Fibroblast of lung (primary cell): ENCODE data around the gene PER1. TPM values are rescaled to one million over a fixed set of nuclear protein-coding genes. Genes with fewer than 3 reads are reported as not detected.

Experiments used
- DNase-seq, 2 donors: peaks; one replicate each; pipeline versions ENCODE4 v3.0.0 to v3.0.0-alpha.2; 2010; ENCODE audit warnings: low read depth in 2 of 2
- H2AFZ ChIP-seq: 2 replicates; pipeline ENCODE4 v1.5.1; 2012; ENCODE audit warnings: low read length, control low read depth, inconsistent platforms
- H3K27ac ChIP-seq: 2 replicates; pipeline ENCODE4 v1.5.1; 2011; ENCODE audit warnings: low read length, control low read depth; ENCODE audit not compliant: insufficient read depth
- H3K27me3 ChIP-seq: 2 replicates; pipeline ENCODE4 v1.5.1; 2011; ENCODE audit warnings: mild to moderate bottlenecking, low read length; ENCODE audit not compliant: control insufficient read depth, insufficient read depth
- H3K36me3 ChIP-seq: 2 replicates; pipeline ENCODE4 v1.5.1; 2011; ENCODE audit warnings: low read length; ENCODE audit not compliant: control insufficient read depth, insufficient read depth
- H3K4me1 ChIP-seq: 2 replicates; pipeline ENCODE4 v1.5.1; 2011; ENCODE audit warnings: low read length; ENCODE audit not compliant: control insufficient read depth, insufficient read depth; ENCODE audit errors: extremely low read depth
- H3K4me2 ChIP-seq: 2 replicates; pipeline ENCODE4 v1.5.1; 2011; ENCODE audit warnings: low read length, control low read depth; ENCODE audit not compliant: insufficient read depth; ENCODE audit errors: extremely low read depth
- H3K4me3 ChIP-seq, 4 experiments: fragments of 200-600 bp in 1 of 4; sonication (generic) in 1 of 4; replicated peaks in 1 of 4; 2 replicates each; pipeline ENCODE4 v1.5.1; 2011 to 2016; ENCODE audit warnings: low read length in 4 of 4, low read depth in 3 of 4, mild to moderate bottlenecking in 3 of 4, control low read depth in 2 of 4, inconsistent platforms in 1 of 4, mixed read lengths in 1 of 4; ENCODE audit not compliant: insufficient read depth in 1 of 4; ENCODE audit errors: control extremely low read depth in 1 of 4
- H3K79me2 ChIP-seq: 2 replicates; pipeline ENCODE4 v1.5.1; 2012; ENCODE audit warnings: mild to moderate bottlenecking, low read length, inconsistent platforms; ENCODE audit not compliant: control insufficient read depth, insufficient read depth
- H3K9ac ChIP-seq: 2 replicates; pipeline ENCODE4 v1.5.1; 2011; ENCODE audit warnings: mild to moderate bottlenecking, low read length, control low read depth; ENCODE audit not compliant: insufficient read depth
- H3K9me3 ChIP-seq: 2 replicates; pipeline ENCODE4 v1.5.1; 2012; ENCODE audit warnings: low read depth, low read length; ENCODE audit not compliant: control insufficient read depth, insufficient read depth
- H4K20me1 ChIP-seq: 2 replicates; pipeline ENCODE4 v1.5.1; 2011; ENCODE audit warnings: low read length; ENCODE audit not compliant: control insufficient read depth, insufficient read depth; ENCODE audit errors: extremely low read depth
- CTCF ChIP-seq, 2 donors: IDR thresholded peaks in 1 of 2; conservative IDR thresholded peaks in 1 of 2; 1 replicate in 1 of 2; 2 replicates in 1 of 2; pipeline ENCODE4 v1.5.1; 2011 to 2012; ENCODE audit warnings: low read length in 2 of 2, control low read depth in 1 of 2, inconsistent platforms in 1 of 2, low read depth in 1 of 2, mild to moderate bottlenecking in 1 of 2
- EZH2 ChIP-seq: IDR thresholded peaks from 2 replicates; pipeline ENCODE4 v1.5.1; 2012; ENCODE audit warnings: low read length, control low read depth, mild to moderate bottlenecking; ENCODE audit errors: missing control alignments
- polyA plus RNA-seq, 2 donors: library from polyadenylated mRNA; depleted of rRNA in 1 of 2; stranded (reverse) in 1 of 2; unstranded in 1 of 2; fragments of >200 nt; gene quantifications; 2 replicates each; pipeline ENCODE4 v1.2.1, GENCODE V29; 2011 to 2012; ENCODE audit warnings: missing spikeins in 1 of 2
- total RNA-seq: library from RNA; depleted of rRNA; stranded (reverse); fragments of >200 nt; gene quantifications from 2 replicates; pipeline ENCODE4 v1.2.1, GENCODE V29; 2014

PER1 gene
- total and polyA plus RNA-seq, 2 donors (not counting 1 experiment from before 2014, with no cell fraction given), result 2.5 to 6.9 TPM

DNA sequence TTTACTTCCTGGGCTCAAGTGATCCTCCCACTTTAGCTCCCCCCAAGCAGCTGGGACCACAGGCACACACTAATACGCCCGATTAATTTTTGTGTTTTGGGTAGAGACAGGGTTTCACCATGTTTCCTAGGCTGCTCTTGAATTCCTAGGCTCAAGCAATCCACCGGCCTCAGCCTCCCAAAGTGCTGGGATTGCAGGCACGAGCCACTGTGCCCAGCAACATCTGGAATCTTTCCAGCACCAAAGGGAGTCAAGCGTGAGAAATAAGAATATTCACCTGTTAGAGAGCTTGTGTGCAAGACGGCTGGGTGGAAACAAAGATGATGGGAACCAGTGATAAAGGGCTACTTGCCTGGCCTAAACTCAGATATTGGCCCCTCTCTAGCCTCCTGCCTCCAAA is 50.5 kb downstream of the PER1 start:
- Histone ChIP-seq H3K4me3 (no peak overlapping the region), H3K9me3 (no peaks in the 10 kb centered on the region), H3K79me2 (no peaks in the 10 kb centered on the region), H4K20me1 (no peaks in the 10 kb centered on the region), H3K4me2 (no peak overlapping the region), H3K4me1 (no peaks in the 10 kb centered on the region), H3K36me3 (no peaks in the 10 kb centered on the region), H3K9ac (no peak overlapping the region), H3K27ac (no peak overlapping the region), H2AFZ (no peak overlapping the region), H3K27me3 (peaks cover 4% of the 10 kb centered on the region)
- no peak for DNase-seq
- TF ChIP-seq EZH2, result no peak
- TF ChIP-seq CTCF (conservative IDR thresholded peaks at IDR 0.05 in 1 of 2, IDR thresholded peaks at IDR 0.05 in 1 of 2; ENCODE audit: low read depth in 1 of 2, low read length in 2 of 2), result no peak

- DNase-seq, result no peak
- no peaks in the 10 kb centered on the region for H3K9me3 ChIP-seq
- no peak overlapping the region for H2AFZ ChIP-seq
- TF ChIP-seq EZH2, result no peak
- TF ChIP-seq CTCF (conservative IDR thresholded peaks at IDR 0.05 in 1 of 2, IDR thresholded peaks at IDR 0.05 in 1 of 2; ENCODE audit: low read depth in 1 of 2, low read length in 2 of 2), result no peak
- H3K4me1 ChIP-seq, result no peaks in the 10 kb centered on the region
- H3K4me2 ChIP-seq, result no peak overlapping the region
- H3K79me2 ChIP-seq, result no peaks in the 10 kb centered on the region
- no peak overlapping the region for H3K27ac ChIP-seq
- no peaks in the 10 kb centered on the region for H3K36me3 ChIP-seq
- no peaks in the 10 kb centered on the region for H4K20me1 ChIP-seq
- H3K27me3 ChIP-seq, result peaks cover 4% of the 10 kb centered on the region
- no peak overlapping the region for H3K4me3 ChIP-seq
- no peak overlapping the region for H3K9ac ChIP-seq
These were observed 51.4 kb downstream of the PER1 start for GRCh38 chr17:8100763-8101162.

- no peak overlapping the region for H2AFZ ChIP-seq
- H4K20me1 ChIP-seq, result no peaks in the 10 kb centered on the region
- peaks cover 4% of the 10 kb centered on the region for H3K27me3 ChIP-seq
- no peaks in the 10 kb centered on the region for H3K9me3 ChIP-seq
- TF ChIP-seq EZH2 (no peak), CTCF (conservative IDR thresholded peaks at IDR 0.05 in 1 of 2, IDR thresholded peaks at IDR 0.05 in 1 of 2; ENCODE audit: low read depth in 1 of 2, low read length in 2 of 2) (no peak)
- DNase-seq, result no peak
- no peaks in the 10 kb centered on the region for H3K4me1 ChIP-seq
- no peak overlapping the region for H3K4me2 ChIP-seq
- H3K36me3 ChIP-seq, result no peaks in the 10 kb centered on the region
- H3K9ac ChIP-seq, result no peak overlapping the region
- no peaks in the 10 kb centered on the region for H3K79me2 ChIP-seq
- no peak overlapping the region for H3K27ac ChIP-seq
- no peak overlapping the region for H3K4me3 ChIP-seq
These were observed 52.1 kb downstream of the PER1 start for GRCh38 chr17:8100111-8100510.
